ENCODE results near the gene PEMT.
"Not testable (repeated sequence)": the region's sequence is repeated elsewhere in the genome, so short reads cannot be mapped to it uniquely, and the experiment has no call there.

PEMT gene

GRCh38 chr17:17591355-17592298, at the start of gene PEMT:
Gene PEMT, minus strand, starts transcription at chr17:17591708. Its CDS starts 82 bp downstream, at chr17:17591626.
- in situ Hi-C loops (cut with HindIII; ENCODE audit: low sequenced_read_pairs): loop anchor here (25.0 kb wide), 1 partner anchor 229 kb away; no protein-coding TSS in a partner anchor

- in situ Hi-C loops (cut with HindIII; ENCODE audit: low sequenced_read_pairs): not testable (repeated sequence)
Observed at GRCh38 chr17:17639661-17640270, 48.3 kb upstream of the PEMT start.

- in situ Hi-C loops (cut with HindIII; ENCODE audit: low sequenced_read_pairs): no loop called here
Observed at GRCh38 chr17:17638467-17638866, 47.0 kb upstream of the PEMT start.

- in situ Hi-C loops (cut with HindIII; ENCODE audit: low sequenced_read_pairs): no loop called here
Observed at GRCh38 chr17:17636272-17636885, 44.9 kb upstream of the PEMT start.

GRCh38 chr17:17635537-17636271, 44.2 kb upstream of the PEMT start:
- in situ Hi-C loops (cut with HindIII; ENCODE audit: low sequenced_read_pairs): not testable (repeated sequence)

GRCh38 chr17:17635126-17635525, 43.6 kb upstream of the PEMT start:
- in situ Hi-C loops (cut with HindIII; ENCODE audit: low sequenced_read_pairs): no loop called here

GRCh38 chr17:17633310-17633709, 41.8 kb upstream of the PEMT start:
- in situ Hi-C loops (cut with HindIII; ENCODE audit: low sequenced_read_pairs): no loop called here

GRCh38 chr17:17632690-17633089, 41.2 kb upstream of the PEMT start:
- in situ Hi-C loops (cut with HindIII; ENCODE audit: low sequenced_read_pairs): not testable (repeated sequence)

- in situ Hi-C loops (cut with HindIII; ENCODE audit: low sequenced_read_pairs): no loop called here
Observed at GRCh38 chr17:17628388-17629008, 37.0 kb upstream of the PEMT start.

- in situ Hi-C loops (cut with HindIII; ENCODE audit: low sequenced_read_pairs): no loop called here
Observed at GRCh38 chr17:17626840-17627239, 35.3 kb upstream of the PEMT start.

- in situ Hi-C loops (cut with HindIII; ENCODE audit: low sequenced_read_pairs): no loop called here
Observed at GRCh38 chr17:17626151-17626805, 34.8 kb upstream of the PEMT start.

- in situ Hi-C loops (cut with HindIII; ENCODE audit: low sequenced_read_pairs): no loop called here
Observed at GRCh38 chr17:17624741-17625140, 33.2 kb upstream of the PEMT start.

GRCh38 chr17:17623904-17624303, 32.4 kb upstream of the PEMT start:
- in situ Hi-C loops (cut with HindIII; ENCODE audit: low sequenced_read_pairs): no loop called here

GRCh38 chr17:17621254-17621653, 29.7 kb upstream of the PEMT start:
- in situ Hi-C loops (cut with HindIII; ENCODE audit: low sequenced_read_pairs): no loop called here

GRCh38 chr17:17613708-17614114, 22.2 kb upstream of the PEMT start:
- in situ Hi-C loops (cut with HindIII; ENCODE audit: low sequenced_read_pairs): no loop called here

- in situ Hi-C loops (cut with HindIII; ENCODE audit: low sequenced_read_pairs): no loop called here
Observed at GRCh38 chr17:17612085-17613022, 20.8 kb upstream of the PEMT start.

- in situ Hi-C loops (cut with HindIII; ENCODE audit: low sequenced_read_pairs): no loop called here
Observed at GRCh38 chr17:17609121-17609520, 17.6 kb upstream of the PEMT start.

GRCh38 chr17:17606416-17607000, 15.0 kb upstream of the PEMT start:
- in situ Hi-C loops (cut with HindIII; ENCODE audit: low sequenced_read_pairs): no loop called here

GRCh38 chr17:17605729-17606088, 14.2 kb upstream of the PEMT start:
- in situ Hi-C loops (cut with HindIII; ENCODE audit: low sequenced_read_pairs): no loop called here
